AG04450 (cell line): ENCODE measurements around the gene XKR7. TPM values are rescaled to one million over a fixed set of nuclear protein-coding genes. Genes with fewer than 3 reads are reported as not detected.
"Not testable (repeated sequence)": the region's sequence is repeated elsewhere in the genome, so short reads cannot be mapped to it uniquely, and the experiment has no call there.

ENCODE experiments used
- CTCF ChIA-PET: fragments of 300-600, 350-600 bp; formaldehyde crosslinking; extraction: SDS; loops from one replicate; lab custom pipeline; 2022; ENCODE audit warnings: antibody characterized with exemption, inconsistent platforms; lab: Charles Lee
- POLR2A ChIA-PET: fragments of 350-600 bp; formaldehyde crosslinking; extraction: SDS; loops from one replicate; lab custom pipeline; 2021; ENCODE audit warnings: antibody characterized with exemption, inconsistent platforms; lab: Yijun Ruan, JAX
- DNase-seq: peaks from one replicate; pipeline ENCODE4 v3.0.0-alpha.2; 2011; ENCODE audit warnings: low read depth, low spot score
- H3K27ac ChIP-seq: one replicate; pipeline ENCODE4 v1.5.1; 2012; ENCODE audit warnings: low read depth, low read length, control low read depth
- H3K27me3 ChIP-seq: one replicate; pipeline ENCODE4 v1.6.0; 2012; ENCODE audit warnings: low read length; ENCODE audit not compliant: control insufficient read depth, insufficient read depth
- H3K4me3 ChIP-seq: 2 replicates; pipeline ENCODE4 v1.5.1; 2011; ENCODE audit warnings: mild to moderate bottlenecking, low read depth, low read length, control low read depth
- H3K9me3 ChIP-seq: 2 replicates; pipeline ENCODE4 v1.5.1; 2012; ENCODE audit warnings: low read length; ENCODE audit not compliant: control insufficient read depth, insufficient read depth
- polyA plus RNA-seq: library from polyadenylated mRNA; depleted of rRNA; stranded (reverse); fragments of >200 nt; gene quantifications from 2 replicates; pipeline ENCODE4 v1.2.3, GENCODE V29; 2011
- TF ChIP-seq, protein P1 (sequence below): IDR thresholded peaks from 2 replicates; pipeline ENCODE4 v1.5.1; 2011; ENCODE audit warnings: low read depth, low read length, control low read depth, inconsistent platforms

The XKR7 gene
- polyA plus RNA-seq, 1 experiment, result not detected

DNA sequence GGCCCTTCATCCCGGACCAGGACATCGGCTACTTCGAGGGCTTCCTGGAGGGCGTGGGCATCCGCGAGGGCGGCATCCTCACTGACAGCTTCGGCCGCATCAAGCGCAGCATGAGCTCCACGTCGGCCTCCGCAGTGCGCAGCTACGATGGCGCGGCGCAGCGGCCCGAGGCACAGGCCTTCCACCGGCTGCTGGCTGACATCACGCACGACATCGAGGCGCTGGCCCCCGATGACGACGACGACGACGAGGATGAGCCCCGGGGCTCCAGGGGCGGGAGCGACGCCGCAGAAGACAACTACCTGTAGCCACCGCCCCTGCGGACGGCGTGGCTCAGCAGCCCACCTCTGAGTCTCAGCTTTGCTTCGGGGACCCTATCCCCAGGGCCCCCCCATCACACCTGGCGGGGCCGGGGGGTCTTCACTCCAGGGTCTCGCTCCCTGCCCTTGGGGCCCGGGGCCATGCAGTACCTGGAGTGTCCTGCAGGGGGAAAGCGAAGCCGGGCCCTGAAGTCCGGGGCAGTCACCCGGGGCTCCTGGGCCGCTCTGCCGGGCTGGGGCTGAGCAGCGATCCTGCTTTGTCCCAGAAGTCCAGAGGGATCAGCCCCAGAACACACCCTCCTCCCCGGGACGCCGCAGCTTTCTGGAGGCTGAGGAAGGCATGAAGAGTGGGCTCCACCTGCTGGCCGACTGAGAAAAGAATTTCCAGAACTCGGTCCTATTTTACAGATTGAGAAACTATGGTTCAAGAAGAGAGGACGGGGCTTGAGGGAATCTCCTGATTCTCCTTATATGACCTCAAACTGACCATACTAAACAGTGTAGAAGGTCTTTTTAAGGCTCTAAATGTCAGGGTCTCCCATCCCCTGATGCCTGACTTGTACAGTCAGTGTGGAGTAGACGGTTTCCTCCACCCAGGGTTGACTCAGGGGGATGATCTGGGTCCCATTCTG lies 63.3 kb downstream of the XKR7 start:
- H3K9me3 ChIP-seq, result no peaks in the 10 kb centered on the region; the same call in 1 of the 2 replicates
- POLR2A ChIA-PET, result no interaction called here
- TF ChIP-seq, protein P1, sequence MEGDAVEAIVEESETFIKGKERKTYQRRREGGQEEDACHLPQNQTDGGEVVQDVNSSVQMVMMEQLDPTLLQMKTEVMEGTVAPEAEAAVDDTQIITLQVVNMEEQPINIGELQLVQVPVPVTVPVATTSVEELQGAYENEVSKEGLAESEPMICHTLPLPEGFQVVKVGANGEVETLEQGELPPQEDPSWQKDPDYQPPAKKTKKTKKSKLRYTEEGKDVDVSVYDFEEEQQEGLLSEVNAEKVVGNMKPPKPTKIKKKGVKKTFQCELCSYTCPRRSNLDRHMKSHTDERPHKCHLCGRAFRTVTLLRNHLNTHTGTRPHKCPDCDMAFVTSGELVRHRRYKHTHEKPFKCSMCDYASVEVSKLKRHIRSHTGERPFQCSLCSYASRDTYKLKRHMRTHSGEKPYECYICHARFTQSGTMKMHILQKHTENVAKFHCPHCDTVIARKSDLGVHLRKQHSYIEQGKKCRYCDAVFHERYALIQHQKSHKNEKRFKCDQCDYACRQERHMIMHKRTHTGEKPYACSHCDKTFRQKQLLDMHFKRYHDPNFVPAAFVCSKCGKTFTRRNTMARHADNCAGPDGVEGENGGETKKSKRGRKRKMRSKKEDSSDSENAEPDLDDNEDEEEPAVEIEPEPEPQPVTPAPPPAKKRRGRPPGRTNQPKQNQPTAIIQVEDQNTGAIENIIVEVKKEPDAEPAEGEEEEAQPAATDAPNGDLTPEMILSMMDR, result peak; percentile 92
- CTCF ChIA-PET, result interaction anchor here (0.5 to 5.1 kb wide), 38 partner anchors 9 to 294 kb away, joined by 3 to 73 read pairs (median 4); partner anchors contain the start of gene PDRG1
- peaks cover 77% of the 10 kb centered on the region for H3K27me3 ChIP-seq
- peak; percentile 39 for DNase-seq
- H3K4me3 ChIP-seq, result peak overlapping the region; percentile 25; the same call in 1 of the 2 replicates
- no peak overlapping the region for H3K27ac ChIP-seq

DNA sequence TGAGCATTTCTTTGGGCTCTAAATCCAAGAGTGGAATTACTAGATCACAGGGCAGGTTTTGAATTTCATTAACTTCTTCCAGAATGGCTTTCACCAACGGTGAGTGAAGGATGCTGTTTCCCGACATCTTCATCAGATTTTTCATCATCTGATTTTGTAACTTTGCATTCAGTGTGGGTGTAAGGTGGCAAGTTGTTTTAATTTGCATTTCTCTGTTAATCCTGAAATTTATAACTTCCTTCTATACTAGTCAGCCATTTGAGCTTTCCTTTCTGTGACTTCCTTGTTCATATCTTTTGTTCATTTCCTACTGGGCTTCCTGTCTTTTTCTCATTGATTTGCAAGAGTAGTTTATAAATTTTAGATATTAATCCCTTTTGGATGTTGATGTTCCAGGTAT lies 65.4 kb downstream of the XKR7 start:
- POLR2A ChIA-PET, result no interaction called here
- peaks cover 4% of the 10 kb centered on the region for H3K9me3 ChIP-seq
- CTCF ChIA-PET, result interaction anchor here (0.9 to 4.1 kb wide), 2 partner anchors 58 to 210 kb away, joined by 7 to 37 read pairs; no protein-coding TSS in a partner anchor
- TF ChIP-seq, protein P1, result no peak
- no peak overlapping the region for H3K4me3 ChIP-seq
- no peak overlapping the region for H3K27ac ChIP-seq
- DNase-seq, result no peak
- peaks cover 74% of the 10 kb centered on the region for H3K27me3 ChIP-seq

DNA sequence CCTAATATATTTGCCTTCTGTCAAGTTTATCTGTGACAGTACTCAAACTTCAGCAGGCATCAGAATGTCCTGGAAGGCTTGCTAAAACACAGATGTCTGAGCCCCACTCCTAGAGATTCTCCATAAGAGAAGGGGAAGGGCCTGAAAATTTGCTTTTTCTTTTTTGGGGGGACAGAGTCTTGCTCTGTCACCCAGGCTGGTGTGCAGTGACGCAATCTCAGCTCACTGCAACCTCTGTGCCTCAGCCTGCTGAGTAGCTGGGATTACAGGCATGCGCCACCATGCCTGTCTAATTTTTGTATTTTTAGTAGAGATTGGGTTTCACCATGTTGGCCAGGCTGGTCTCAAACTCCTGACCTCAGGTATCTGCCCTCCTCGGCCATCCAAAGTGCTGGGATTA lies 65.8 kb downstream of the XKR7 start:
- H3K4me3 ChIP-seq, H3K27ac ChIP-seq, DNase-seq, POLR2A ChIA-PET, H3K9me3 ChIP-seq: not testable (repeated sequence)
- CTCF ChIA-PET, result interaction anchor here (0.9 to 4.1 kb wide), 2 partner anchors 58 to 210 kb away, joined by 7 to 37 read pairs; no protein-coding TSS in a partner anchor
- H3K27me3 ChIP-seq, result peaks cover 73% of the 10 kb centered on the region

DNA sequence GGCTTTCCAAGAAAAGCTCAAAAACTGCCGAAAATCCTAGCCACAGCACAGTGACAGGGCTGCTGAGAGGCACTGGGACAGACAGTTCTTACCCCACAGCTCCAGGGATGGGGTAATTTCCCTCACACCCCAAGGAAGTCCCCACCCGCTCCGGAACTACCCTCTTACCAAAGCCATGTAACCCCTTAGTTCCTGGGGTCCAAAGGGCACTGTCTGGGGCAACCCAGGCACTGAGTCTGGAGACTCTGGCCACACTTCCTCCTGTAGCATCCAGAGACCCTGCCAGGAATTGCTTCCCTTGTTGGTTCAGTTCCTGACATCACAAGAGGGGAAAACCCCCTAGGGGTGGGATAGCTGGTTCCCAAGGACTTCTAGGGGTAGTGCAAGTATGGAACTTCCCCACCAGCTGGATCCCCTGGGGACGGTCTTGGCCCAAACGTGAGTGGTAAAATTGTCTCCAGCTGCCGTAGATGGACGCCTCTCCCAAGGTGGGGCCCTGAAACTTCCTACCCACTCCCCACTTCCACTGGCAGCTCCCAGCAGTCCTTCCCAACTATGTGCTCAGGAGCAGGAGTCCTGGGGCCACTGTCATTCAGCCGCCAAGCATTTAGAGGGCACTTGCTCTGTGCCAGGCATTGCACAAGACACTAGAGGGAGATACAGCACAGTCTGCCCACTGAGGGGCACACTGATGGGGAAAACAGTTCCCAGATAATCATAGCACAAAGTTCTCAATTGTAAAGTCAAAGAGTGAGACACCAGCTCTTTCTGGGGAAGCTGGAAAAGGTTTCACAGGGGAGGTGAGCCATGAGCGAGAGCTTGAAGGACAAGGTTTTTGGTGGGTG lies 66.9 kb downstream of the XKR7 start:
- POLR2A ChIA-PET, result no interaction called here
- no peak for DNase-seq

DNA sequence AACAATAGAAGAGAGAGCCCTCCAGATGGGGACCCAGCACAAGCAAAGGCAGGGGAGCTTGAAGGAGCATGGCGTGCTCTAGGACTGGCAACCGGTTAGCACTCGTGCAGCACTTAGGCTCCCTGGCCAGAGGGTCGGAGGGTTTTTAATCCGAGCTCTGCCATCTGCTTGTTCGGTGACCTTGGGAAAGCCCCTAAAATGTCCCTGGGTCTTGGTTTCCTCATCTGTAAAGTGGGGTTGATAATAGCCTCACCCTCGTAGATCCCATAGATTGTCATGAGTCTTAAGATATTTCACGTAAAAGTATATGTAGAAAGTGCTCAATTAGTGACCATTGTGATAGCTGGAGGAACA lies 67.5 kb downstream of the XKR7 start:
- CTCF ChIA-PET, result interaction anchor here (0.8 to 2.4 kb wide), 4 partner anchors 56 to 212 kb away, joined by 3 to 7 read pairs (median 4); no protein-coding TSS in a partner anchor
- TF ChIP-seq, protein P1, result no peak
- no peak overlapping the region for H3K27ac ChIP-seq
- no peak overlapping the region for H3K4me3 ChIP-seq
- no peak for DNase-seq
- POLR2A ChIA-PET, result no interaction called here
- H3K27me3 ChIP-seq, result peaks cover 57% of the 10 kb centered on the region
- peaks cover 4% of the 10 kb centered on the region for H3K9me3 ChIP-seq

More for the DNA sequence above, 66.9 kb downstream of the XKR7 start:
- no peak overlapping the region for H3K4me3 ChIP-seq
- no peak overlapping the region for H3K27ac ChIP-seq
- peaks cover 4% of the 10 kb centered on the region for H3K9me3 ChIP-seq
- CTCF ChIA-PET, result interaction anchor here (0.8 to 2.4 kb wide), 4 partner anchors 57 to 212 kb away, joined by 3 to 7 read pairs (median 4); no protein-coding TSS in a partner anchor
- H3K27me3 ChIP-seq, result peaks cover 63% of the 10 kb centered on the region
- TF ChIP-seq, protein P1, result no peak
